ENCODE results near the gene TTC7B.

DNA sequence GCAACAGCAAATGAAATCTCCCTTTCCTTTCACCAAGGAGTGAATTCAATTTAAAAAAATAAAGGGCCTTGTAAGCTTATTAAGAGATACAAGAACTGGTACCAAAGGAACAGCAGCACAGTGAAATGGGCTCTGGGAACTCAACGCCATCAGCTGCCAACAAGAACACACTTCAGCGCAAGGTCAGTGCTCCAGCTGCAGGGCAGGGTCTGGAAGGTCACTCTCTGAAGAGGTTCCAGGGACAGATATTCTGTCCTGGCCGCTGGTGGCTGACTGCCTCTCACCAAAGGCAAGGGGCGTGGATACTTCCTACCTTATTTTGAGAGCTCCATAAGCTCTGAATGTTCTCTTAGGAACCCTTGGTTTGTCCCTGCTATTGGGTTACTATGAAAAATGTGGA is 232.8 kb downstream of the TTC7B start:
- TF ChIP-seq, protein P1, sequence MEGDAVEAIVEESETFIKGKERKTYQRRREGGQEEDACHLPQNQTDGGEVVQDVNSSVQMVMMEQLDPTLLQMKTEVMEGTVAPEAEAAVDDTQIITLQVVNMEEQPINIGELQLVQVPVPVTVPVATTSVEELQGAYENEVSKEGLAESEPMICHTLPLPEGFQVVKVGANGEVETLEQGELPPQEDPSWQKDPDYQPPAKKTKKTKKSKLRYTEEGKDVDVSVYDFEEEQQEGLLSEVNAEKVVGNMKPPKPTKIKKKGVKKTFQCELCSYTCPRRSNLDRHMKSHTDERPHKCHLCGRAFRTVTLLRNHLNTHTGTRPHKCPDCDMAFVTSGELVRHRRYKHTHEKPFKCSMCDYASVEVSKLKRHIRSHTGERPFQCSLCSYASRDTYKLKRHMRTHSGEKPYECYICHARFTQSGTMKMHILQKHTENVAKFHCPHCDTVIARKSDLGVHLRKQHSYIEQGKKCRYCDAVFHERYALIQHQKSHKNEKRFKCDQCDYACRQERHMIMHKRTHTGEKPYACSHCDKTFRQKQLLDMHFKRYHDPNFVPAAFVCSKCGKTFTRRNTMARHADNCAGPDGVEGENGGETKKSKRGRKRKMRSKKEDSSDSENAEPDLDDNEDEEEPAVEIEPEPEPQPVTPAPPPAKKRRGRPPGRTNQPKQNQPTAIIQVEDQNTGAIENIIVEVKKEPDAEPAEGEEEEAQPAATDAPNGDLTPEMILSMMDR (IDR thresholded peaks at IDR 0.05) = no peak
- TF ChIP-seq EZH2 (IDR thresholded peaks at IDR 0.05) = no peak
- no peak for TF ChIP-seq EZH2phosphoT487 (IDR thresholded peaks at IDR 0.05)

Measured in neural progenitor cell (in vitro differentiated cells).